Central memory CD8-positive, alpha-beta T cell (primary cell): Measurements from ENCODE around the gene BDP1.
A peak's percentile ranks its signal among the peaks of the same experiment; 100 is the strongest.
"Not testable (repeated sequence)": the region's sequence is repeated elsewhere in the genome, so short reads cannot be mapped to it uniquely, and the experiment has no call there.

ENCODE experiments used
- ATAC-seq: fragments of 150-1000 bp; cut with Tn5 transposase; replicated peaks from 2 replicates; pipeline ENCODE4 v1.10.0; 2022; ENCODE audit warnings: mild to moderate bottlenecking, moderate FRiP score, moderate number of reproducible peaks; ENCODE audit not compliant: poor library complexity, severe bottlenecking; ENCODE audit errors: extremely low read depth
- DNase-seq, 2 donors: peaks; one replicate each; pipeline ENCODE4 v3.0.0; 2021; ENCODE audit warnings: low spot score in 2 of 2
- H3K27ac Mint-ChIP-seq: one replicate; pipeline ENCODE4 v1.8.0; 2022; ENCODE audit warnings: low read depth, mild to moderate bottlenecking, moderate library complexity, mixed read lengths
- H3K27me3 Mint-ChIP-seq: one replicate; pipeline ENCODE4 v1.8.0; 2022; ENCODE audit warnings: mixed read lengths
- H3K36me3 Mint-ChIP-seq: one replicate; pipeline ENCODE4 v1.8.0; 2022; ENCODE audit warnings: mild to moderate bottlenecking, moderate library complexity, mixed read lengths; ENCODE audit not compliant: insufficient read depth
- H3K4me1 Mint-ChIP-seq: one replicate; pipeline ENCODE4 v1.8.0; 2022; ENCODE audit warnings: mixed read lengths
- H3K4me3 Mint-ChIP-seq: one replicate; pipeline ENCODE4 v1.8.0; 2022; ENCODE audit warnings: mild to moderate bottlenecking, moderate library complexity, mixed read lengths
- H3K9me3 Mint-ChIP-seq: one replicate; pipeline ENCODE4 v1.8.0; 2022; ENCODE audit warnings: mixed read lengths

BDP1 gene

DNA sequence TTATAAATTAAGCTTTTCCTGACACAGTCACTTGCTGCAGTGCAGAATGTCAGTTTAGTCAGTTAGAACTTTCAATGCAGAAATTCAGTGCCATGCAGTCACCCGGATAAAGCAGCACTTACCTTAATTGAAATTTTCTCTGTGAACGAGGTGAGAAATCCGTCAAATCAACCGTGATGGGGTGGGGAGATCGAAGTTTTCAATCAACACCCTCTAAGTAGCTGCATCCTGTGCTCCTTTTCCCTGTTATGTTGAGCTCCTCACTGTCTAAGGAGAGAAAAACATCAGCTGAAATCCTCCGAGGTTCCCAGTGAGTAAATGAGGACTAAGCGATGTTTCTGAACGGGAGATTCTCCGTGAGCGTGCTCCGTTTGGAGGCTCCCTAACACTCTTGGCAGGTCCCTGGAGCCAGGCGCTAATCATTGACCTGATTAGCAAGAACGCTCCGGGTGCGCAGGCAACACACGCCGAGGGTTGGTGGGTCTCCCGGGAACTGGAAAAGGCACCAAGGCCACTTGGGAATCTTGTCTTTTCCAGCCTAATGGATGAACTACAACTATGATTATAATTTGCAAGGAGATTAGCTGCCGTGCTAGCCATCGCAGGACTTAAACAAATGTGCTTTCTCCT lies 9.8 kb upstream of the BDP1 start:
- not testable (repeated sequence) for ATAC-seq, H3K4me3 Mint-ChIP-seq, H3K9me3 Mint-ChIP-seq, H3K36me3 Mint-ChIP-seq, H3K4me1 Mint-ChIP-seq, H3K27ac Mint-ChIP-seq, DNase-seq
- peaks cover 43% of the 10 kb centered on the region for H3K27me3 Mint-ChIP-seq

DNA sequence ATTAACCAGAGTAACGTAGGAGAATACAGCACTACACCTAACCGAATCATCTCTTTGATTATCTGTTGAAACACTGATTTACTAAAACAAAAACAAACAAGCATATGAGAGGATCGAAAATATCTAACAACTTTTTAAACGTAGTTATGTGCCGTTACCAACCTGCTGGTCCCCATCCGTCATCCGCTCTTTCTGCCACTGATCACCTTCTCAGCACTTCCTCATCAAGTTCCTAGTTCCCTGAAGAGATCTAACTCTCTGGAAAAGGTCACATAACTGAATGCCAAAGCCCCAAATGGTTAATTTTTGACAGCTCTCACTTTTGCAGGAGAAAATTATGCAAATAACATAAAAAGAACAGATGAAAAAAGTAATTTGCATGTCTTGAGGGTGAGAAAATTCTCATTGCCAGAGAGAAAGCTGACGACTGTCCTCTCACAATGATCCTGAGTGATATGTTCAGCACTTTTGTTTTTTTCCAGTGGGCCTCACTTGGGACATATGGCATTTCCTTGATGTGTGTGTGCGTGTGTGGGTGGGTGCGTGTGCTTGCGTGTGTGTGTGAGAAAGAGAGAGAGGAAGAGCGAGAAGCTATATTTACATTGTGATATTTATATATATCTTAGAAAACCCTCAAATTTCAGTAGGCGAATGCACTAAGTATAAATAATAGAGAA lies 8.8 kb upstream of the BDP1 start:
- H3K36me3 Mint-ChIP-seq, H3K9me3 Mint-ChIP-seq, H3K4me3 Mint-ChIP-seq, H3K27ac Mint-ChIP-seq, ATAC-seq, H3K4me1 Mint-ChIP-seq, DNase-seq: not testable (repeated sequence)
- H3K27me3 Mint-ChIP-seq, result peaks cover 40% of the 10 kb centered on the region

DNA sequence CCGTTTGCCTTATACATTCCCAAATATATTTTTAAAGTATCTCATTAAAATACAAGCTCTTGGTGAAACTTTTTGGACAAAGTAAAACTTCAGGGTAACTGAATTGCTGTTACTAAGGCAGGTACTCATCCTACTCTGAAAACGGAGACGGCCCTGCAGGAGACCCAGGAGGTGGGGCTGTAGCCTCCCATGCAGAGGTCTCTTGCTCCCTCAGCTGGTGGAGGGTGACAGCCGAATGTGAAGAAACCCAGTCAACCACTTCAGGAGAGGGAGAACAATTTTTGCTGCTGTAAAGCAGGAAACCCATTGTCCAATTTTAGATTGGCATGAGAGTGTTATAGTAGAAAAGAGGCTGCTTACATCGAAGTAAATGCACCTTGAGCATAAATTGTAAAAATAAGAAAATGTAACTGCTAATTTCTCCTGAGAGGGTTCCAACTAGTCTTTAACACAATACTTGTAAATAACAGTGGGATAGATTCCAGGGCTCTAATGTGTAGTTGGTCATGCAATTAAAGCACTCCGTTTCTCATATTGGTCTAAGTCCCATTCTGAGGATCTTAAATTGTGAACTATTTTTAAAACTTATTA lies 8.1 kb upstream of the BDP1 start:
- H3K4me3 Mint-ChIP-seq, H3K27ac Mint-ChIP-seq, H3K4me1 Mint-ChIP-seq, H3K9me3 Mint-ChIP-seq, H3K36me3 Mint-ChIP-seq, DNase-seq: not testable (repeated sequence)
- peak; percentile 85 for ATAC-seq
- peaks cover 43% of the 10 kb centered on the region for H3K27me3 Mint-ChIP-seq

DNA sequence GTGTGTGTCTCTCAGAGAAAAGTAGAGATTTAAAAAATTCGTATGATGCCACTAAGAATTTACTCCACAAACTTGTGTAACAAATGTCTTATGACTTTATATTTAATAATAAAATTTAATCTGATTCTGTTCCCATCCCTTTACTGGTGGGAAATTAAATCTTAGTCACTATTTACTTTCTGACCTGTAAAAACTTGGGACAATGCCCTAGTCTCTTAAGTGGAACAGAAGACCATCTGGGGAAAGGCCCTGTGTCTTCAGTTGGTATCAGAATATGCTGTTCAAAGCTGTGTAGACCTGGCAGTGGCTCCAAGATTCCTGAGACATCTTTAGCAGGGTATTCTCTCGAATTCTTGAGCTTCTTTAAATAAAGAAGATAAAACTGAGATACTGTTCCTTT lies 2.6 kb upstream of the BDP1 start:
- peaks cover 28% of the 10 kb centered on the region for H3K27me3 Mint-ChIP-seq
- H3K36me3 Mint-ChIP-seq, result peaks cover 14% of the 10 kb centered on the region
- DNase-seq (no peak), ATAC-seq (no peak)
- H3K4me1 Mint-ChIP-seq, result peaks cover 22% of the 10 kb centered on the region
- no peaks in the 10 kb centered on the region for H3K9me3 Mint-ChIP-seq
- H3K27ac Mint-ChIP-seq, result no peak overlapping the region
- H3K4me3 Mint-ChIP-seq, result no peak overlapping the region

DNA sequence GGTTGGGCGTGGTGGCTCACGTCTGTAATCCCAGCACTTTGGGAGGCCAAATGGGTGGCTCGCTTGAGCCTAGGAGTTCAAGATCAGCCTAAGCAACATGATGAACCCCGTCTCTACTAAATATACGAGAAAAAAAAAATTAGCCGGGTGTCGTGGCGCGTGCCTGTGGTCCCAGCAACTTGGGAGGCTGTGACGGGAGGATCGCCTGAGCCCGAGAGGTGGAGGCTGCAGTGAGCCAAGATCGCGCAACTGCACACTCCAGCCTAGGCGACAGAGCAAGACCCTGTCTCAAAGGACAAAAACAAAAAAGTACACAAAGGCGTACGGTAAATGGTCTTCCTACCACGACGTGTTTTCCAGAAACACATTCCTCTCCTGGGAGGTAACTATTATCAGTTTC lies 538 bp upstream of the BDP1 start:
- Mint-ChIP-seq H3K27ac (peak overlapping the region; percentile 97), H3K36me3 (peaks cover 27% of the 10 kb centered on the region), H3K27me3 (peaks cover 22% of the 10 kb centered on the region), H3K4me1 (peaks cover 27% of the 10 kb centered on the region), H3K4me3 (peak overlapping the region; percentile 92), H3K9me3 (no peaks in the 10 kb centered on the region)
- ATAC-seq (no peak), DNase-seq (no peak)

DNA sequence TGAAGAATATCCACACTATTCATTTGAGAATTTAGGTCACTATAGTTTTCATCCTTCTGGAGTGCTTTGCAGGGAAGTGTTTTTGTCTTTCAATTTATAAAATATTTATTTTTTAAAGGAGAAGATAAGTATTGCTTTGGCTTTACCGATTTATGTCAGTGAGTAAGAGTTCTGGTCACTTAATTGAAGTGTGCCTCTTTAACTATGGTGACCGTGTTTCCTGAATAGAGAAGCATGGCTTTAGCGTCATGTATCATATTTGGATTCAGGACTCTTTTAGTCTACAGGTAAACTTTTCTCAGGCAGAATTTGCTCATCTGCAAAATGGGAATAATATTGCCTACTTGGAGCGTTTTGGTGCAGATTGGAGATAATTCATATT lies 902 bp downstream of the BDP1 start:
- Mint-ChIP-seq H3K36me3 (peaks cover 33% of the 10 kb centered on the region), H3K27ac (peak overlapping the region; percentile 97), H3K4me1 (peaks cover 27% of the 10 kb centered on the region), H3K9me3 (no peaks in the 10 kb centered on the region), H3K4me3 (peak overlapping the region; percentile 92), H3K27me3 (peaks cover 13% of the 10 kb centered on the region)
- ATAC-seq, result no peak
- DNase-seq, result no peak

DNA sequence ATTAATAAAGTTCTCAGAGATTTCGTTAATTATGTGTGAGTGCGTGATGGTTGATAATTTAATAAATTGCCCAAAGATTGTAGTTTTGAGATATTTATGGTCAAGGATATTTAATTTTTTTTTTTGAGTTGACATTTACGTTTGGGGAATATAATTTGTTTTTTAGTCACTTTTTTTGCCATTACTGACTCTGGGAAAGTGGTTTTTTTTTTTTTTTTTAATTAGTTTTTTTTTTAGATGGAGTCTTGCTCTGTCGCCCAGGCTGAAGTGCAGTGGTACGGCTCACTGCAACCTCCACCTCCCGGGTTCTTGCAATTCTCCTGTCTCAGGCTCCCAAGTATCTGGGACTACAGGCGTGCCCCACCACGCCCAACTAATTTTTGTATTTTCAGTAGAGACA lies 1.7 kb downstream of the BDP1 start:
- Mint-ChIP-seq H3K4me1 (peaks cover 27% of the 10 kb centered on the region), H3K27ac (peak overlapping the region; percentile 97), H3K4me3 (peak overlapping the region; percentile 92), H3K9me3 (no peaks in the 10 kb centered on the region), H3K36me3 (peaks cover 36% of the 10 kb centered on the region), H3K27me3 (peaks cover 5% of the 10 kb centered on the region)
- ATAC-seq, result no peak
- DNase-seq, result no peak

DNA sequence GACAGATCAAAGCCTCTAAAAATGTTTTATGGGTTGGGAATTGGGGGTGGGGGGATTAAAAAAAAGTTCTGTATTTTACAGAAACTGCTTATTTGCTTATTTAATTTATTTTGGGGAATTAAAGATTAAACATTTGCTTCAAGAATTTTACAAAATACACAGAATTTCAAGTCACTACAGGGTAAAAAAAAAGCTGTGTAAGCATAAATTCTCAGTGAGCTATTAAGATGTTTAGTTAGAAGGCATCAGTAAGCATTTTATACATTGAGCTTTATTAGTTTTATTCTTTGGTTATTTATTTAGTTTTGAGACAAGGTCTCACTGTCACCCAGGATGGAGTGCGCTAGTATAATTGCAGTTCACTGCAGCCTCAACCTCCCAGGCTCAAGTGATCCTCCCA lies 5.2 kb downstream of the BDP1 start:
- H3K36me3 Mint-ChIP-seq, result peaks cover 57% of the 10 kb centered on the region
- H3K9me3 Mint-ChIP-seq, result no peaks in the 10 kb centered on the region
- H3K4me1 Mint-ChIP-seq, result peaks cover 19% of the 10 kb centered on the region
- H3K27me3 Mint-ChIP-seq, result no peaks in the 10 kb centered on the region
- no peak for ATAC-seq
- no peak for DNase-seq
- H3K27ac Mint-ChIP-seq, result no peak overlapping the region
- H3K4me3 Mint-ChIP-seq, result no peak overlapping the region

DNA sequence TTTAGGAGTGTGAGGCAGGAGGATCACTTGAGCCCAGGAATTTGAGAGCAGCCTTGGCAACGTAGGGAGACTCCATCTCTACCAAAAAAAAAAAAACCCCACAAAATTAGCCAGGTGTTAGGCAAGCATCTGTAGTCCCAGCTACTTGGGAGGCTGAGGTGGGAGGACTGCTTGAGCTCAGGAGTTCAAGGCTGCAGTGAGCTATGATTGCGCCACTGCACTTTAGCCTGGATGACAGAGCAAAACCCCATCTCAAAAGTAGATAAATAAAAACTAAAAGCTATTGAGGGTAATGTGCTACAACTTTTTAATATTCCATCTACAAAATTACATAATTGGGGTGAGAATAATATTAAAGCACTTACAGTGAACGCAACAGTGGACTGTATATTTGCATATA lies 5.9 kb downstream of the BDP1 start:
- H3K27ac Mint-ChIP-seq, result no peak overlapping the region
- no peak overlapping the region for H3K4me3 Mint-ChIP-seq
- no peaks in the 10 kb centered on the region for H3K9me3 Mint-ChIP-seq
- no peaks in the 10 kb centered on the region for H3K27me3 Mint-ChIP-seq
- DNase-seq (no peak), ATAC-seq (no peak)
- peaks cover 57% of the 10 kb centered on the region for H3K36me3 Mint-ChIP-seq
- H3K4me1 Mint-ChIP-seq, result peaks cover 13% of the 10 kb centered on the region

DNA sequence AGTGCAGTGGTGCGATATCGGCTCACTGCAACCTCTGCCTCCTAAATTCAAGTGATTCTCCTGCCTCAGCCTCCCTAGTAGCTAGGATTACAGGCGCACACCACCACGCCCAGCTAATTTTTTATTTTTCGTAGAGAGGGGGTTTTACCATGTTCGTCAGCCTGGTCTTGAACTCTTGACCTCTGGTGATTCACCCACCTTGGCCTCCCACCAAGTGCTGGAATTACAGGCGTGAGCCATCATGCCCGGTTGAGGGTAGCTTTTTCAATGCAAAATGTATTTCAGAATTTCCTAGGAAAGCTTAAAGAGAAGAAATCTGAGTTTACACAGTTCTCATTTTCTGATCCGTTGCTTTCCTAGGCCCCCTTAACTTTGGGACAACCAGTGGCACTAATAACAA lies 15.7 kb downstream of the BDP1 start:
- H3K27me3 Mint-ChIP-seq, result no peaks in the 10 kb centered on the region
- DNase-seq, result no peak

DNA sequence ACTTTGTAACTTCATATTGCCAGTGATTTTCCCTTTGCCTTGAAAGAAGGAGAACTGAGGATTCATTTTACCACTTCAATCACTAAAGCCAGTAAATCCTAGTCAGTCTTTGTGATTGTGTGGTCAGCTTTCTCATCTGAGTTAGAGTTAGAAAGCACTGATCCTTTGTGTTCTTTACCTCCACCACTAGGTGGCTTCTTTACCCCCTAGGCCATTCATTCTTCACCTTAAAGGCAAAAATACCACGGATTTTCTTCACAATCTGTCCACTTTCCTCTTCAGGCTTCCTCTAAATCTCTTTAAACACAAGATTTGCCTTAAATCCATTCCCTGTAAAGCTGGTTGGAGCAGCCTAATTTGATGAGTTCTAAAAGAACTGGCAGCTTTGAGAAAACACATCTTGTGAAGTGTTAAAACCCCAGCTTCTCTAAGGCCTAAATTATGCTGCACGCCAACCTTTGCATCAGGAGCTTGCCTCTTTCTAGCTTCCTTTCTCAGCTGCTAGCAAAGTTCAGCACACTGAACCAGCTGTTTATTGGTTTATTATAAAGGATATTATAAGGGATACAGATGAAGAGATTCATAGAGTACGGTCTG lies 20.4 kb downstream of the BDP1 start:
- DNase-seq, result no peak
- Mint-ChIP-seq H3K27me3 (no peaks in the 10 kb centered on the region), H3K4me3 (no peak overlapping the region), H3K36me3 (peaks cover 57% of the 10 kb centered on the region), H3K9me3 (no peaks in the 10 kb centered on the region), H3K4me1 (no peaks in the 10 kb centered on the region), H3K27ac (no peak overlapping the region)
- ATAC-seq, result no peak

More for the DNA sequence above, 15.7 kb downstream of the BDP1 start:
- H3K4me1 Mint-ChIP-seq, result no peaks in the 10 kb centered on the region
- no peak for ATAC-seq
- no peaks in the 10 kb centered on the region for H3K9me3 Mint-ChIP-seq
- no peak overlapping the region for H3K4me3 Mint-ChIP-seq
- peaks cover 63% of the 10 kb centered on the region for H3K36me3 Mint-ChIP-seq
- no peak overlapping the region for H3K27ac Mint-ChIP-seq

DNA sequence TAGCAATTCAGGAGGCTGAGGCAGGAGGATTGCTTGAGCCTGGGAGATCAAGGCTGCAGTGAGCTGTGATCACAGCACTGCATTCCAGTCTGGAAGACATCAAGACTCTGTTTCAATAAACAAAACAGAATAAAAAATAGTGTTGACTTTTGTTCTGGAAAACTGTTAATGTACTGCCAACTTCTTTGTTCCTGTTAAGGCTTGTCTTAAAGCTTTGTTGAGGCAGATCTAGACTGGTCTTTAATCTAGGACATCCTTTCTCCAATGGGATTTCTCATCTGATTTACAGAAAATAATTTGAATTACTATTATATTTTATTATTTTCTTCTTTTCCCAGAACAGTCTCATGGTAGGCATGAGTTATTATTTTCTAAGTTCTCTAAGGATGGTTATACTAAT lies 26.0 kb downstream of the BDP1 start:
- H3K4me1 Mint-ChIP-seq, result peaks cover 28% of the 10 kb centered on the region
- H3K36me3 Mint-ChIP-seq, result peaks cover 47% of the 10 kb centered on the region
- H3K9me3 Mint-ChIP-seq, result no peaks in the 10 kb centered on the region
- H3K4me3 Mint-ChIP-seq, result no peak overlapping the region
- no peak overlapping the region for H3K27ac Mint-ChIP-seq
- no peaks in the 10 kb centered on the region for H3K27me3 Mint-ChIP-seq
- ATAC-seq (no peak), DNase-seq (no peak)

DNA sequence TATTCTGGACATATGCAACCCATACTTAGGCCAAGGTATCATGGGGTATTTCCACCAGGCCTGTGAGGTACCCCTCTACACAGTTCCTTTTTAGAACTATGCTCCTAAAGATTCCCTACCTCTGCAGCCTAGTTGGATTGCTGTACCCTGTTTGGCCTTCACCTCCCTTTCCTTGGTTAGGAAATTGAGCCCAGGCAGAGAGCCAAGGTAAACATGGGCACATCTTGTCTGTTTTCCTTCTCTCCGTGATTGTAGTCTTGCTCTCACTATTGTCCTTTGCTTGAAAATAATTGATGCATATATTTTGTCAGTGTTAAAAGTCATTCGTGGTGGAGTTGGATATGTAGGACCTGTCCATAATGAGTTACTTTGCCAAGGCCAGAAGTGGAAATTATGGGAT lies 26.7 kb downstream of the BDP1 start:
- Mint-ChIP-seq H3K4me3 (no peak overlapping the region), H3K27me3 (no peaks in the 10 kb centered on the region), H3K9me3 (no peaks in the 10 kb centered on the region), H3K27ac (peak overlapping the region; percentile 75), H3K36me3 (peaks cover 47% of the 10 kb centered on the region), H3K4me1 (peaks cover 28% of the 10 kb centered on the region)
- DNase-seq (no peak), ATAC-seq (no peak)
